HG03159 (cell line): ENCODE results near the gene EXD3.

Source experiments
- ATAC-seq: cut with Tn5 transposase; IDR thresholded peaks from one replicate; pipeline ENCODE4 v1.9.1; 2021; ENCODE audit warnings: mild to moderate bottlenecking, moderate library complexity; ENCODE audit not compliant: unreplicated experiment

The EXD3 gene

DNA sequence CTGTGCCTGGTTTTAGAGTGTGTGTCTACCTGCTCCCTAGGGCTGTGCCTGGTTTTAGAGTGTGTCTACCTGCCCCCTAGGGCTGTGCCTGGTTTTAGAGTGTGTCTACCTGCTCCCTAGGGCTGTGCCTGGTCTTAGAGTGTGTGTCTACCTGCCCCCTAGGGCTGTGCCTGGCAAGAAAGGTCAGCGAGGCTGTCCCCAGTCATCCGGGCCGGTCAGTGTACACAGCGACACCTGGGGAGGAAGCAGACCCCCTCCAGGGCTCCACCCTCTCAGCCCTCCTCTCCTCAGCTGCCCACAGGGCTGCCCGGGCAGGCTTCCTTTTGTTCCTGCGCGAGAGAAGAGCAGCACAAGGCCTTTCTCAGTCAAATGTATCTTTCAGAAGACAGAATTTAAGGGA, 125.0 kb downstream of the EXD3 start:
- ATAC-seq, result no peak

DNA sequence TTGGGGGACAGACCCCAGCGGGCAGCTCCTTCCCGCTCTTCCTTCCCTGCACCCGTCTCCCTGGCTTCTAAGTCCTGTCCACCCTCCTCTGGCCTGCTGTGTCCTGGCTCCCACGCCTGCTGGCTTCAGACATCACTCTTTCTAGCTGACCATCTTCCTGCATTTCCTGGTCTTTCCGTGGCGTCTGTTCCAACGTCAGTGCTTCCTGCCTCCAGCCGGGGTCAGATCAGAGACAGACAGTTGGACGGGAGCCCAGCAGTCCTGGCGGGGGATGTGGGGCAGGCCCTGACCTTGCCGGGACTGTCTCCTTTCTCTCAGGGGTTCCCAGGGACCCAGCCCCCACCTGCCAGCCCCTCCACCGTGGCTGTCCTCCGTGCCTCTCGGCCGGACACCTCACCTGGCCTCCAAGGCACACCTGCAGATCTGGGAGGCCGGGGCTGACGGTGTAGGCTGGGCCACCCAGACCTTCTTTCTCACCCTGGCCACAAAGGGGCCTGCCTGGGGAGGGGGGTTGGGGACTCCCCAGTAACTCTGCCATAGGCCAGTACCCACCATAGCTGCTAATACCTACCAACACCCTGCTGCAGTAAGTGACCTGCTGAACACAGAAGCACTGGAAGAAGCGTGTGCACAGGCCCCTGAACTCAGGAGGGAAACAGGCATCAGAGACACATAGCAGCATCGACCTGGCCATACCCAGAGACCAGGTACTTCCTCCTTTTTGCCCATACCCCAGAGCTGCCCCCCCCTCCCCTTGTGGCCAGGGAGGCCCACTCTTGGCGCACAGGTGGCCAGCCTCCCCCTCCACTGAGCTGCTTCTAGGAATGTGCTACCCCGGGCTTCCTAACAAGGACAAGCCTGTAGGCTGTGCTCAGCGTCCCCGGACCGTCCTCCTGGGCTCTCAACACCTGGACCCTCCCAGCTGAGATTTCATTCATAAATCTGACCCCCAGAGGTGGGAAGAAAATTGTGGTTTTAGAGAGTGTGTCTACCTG, 126.0 kb downstream of the EXD3 start:
- no peak for ATAC-seq

DNA sequence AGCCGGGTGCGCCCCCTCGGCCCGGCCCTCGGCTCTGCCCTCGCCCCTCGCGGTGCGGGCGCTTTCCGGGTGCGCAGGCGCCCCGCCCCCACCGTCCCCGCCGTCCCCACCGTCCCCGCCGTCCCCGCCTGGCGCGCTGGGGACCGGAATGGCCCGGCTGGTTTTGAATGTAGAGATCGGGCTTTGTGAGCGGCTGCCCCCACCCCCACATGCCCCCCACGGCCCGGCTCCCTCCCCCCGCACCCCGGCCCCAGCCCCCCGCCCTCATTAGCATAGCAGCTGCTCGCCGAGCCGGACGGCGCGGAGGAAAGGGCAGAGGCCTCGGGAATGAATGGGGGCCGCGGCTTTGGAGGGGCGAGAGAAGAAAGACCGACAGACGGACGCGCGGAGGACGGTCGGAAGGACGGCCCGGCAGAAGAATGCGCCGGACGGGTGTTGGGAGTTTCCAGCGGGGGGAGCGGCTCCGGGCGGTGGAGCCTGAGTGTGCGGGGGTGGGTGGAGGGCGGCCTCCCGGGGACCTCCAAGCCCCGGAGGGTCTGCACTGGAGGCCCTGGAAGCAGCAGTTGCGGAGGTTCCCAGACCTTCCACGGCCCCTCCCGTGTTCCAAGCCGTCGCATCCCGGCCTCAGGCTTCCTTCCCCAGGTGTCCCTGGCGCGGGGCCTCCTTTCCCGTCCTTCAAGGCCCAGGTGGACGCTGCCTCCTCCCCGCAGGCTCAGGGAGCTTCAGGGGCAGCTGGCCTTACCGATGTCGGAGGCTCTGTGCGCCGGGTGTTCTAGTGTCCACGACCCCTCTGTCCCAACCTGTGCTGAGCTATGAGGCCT, 126.9 kb downstream of the EXD3 start:
- no peak for ATAC-seq

DNA sequence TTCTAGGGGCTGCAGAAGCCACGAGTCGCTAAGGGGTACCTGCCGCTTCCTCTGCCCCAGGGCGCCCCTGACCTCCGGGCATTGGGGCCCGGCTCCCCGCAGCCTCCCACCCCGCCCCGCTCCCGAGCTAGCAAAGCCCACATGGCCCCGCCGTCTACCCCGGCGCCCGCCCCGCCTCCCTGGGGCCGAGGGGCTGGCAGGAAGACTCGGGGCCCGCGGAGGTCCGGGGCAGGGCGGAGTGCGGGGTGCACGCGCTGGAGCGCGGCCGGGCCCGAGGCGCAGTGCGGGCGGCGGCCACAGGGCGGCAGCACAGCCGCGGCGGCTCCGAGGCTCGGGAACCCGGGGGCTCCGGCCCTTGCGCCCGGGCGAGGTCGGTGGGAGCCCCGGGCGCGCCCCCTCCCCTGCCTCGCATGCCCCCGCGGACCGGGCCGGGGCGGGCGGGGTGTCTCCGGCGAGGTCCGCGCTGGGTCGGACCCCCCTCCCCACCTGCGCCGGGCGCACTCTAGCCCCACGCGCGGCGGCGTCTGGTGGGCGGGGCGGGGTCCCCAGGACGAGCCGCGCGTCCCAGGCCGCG, 127.6 kb downstream of the EXD3 start:
- ATAC-seq, result no peak

DNA sequence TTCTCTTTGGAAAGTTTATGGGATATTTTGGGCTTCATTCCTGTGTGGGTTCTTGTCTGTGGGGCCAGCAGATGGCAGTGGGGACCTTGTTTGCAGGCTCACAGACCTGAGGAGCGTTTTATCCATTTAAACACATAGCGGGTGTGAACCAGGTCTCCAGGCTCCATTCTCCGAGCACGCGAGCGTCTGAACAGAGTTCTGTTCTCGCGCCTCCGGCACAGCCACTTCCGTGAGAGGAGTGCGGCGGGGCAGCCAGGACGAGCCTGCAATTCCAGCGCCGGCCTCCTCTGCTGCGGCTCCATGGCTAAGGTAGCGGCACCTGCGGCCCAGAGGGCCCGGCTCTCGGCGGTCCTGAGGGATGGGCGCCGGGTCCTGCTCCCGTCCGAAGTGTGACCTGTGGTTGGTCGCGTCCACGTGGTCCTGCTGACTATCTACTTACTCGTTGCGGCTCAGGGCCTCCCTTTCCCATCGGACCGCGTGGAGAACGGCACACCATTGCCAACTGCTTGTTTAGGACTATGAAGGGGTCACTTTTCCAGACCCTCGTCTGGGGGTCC, 128.2 kb downstream of the EXD3 start:
- ATAC-seq, result no peak

DNA sequence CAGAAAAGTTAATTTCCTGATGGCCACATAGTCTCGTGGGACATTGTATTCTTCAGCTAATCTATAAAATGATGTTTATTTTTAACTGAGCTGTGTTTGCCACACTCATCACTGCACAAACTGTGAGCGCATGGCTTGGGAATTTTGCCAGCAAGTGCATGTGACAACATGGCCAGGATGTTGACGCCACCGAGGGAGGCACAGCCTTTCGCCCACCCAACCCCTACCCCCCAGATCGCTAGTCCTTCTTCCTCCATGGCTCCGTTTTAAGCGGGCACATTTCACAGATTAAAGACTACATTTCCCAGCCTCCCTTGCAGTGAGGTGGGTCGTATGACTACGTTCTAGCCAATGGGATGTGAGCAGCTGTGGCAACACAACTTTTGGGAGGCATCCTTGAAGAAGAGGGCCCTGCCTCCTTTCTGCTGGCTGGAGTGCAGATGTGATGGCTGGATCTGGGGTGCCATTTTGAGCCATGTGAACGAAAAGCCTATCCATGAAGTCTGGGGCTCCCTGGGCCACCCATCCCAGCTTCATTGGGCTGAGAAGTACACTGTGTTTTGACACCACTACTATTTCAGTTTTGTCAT, 128.8 kb downstream of the EXD3 start:
- ATAC-seq, result no peak

DNA sequence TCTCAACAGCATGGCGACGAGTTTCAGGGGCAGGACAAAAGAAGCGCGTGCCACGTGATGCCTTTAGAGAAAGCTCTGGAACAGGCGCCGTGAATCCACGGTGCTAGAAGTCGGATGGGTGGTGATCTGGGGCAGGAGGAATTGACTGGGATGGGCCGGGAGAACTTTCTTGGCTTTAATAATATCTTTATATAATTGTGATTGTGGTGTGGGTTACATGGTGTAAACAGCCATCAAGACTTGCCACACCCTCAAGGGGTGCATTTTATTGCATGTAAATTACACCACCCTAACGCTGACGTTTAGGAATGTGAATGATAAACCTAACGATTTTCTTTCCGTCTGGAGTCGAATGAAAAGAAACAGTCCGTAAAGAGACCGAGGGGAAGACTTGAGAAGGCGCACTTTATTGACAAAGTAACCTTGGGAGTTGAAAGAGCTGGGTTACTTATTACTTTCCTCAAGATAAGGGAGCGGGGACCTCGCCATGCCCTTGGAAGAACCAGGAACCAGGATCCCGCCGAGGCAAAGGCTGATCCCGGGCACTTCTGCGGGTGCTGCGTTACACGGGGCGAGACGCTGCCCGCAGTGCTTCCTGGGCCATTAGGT, 129.4 kb downstream of the EXD3 start:
- no peak for ATAC-seq

DNA sequence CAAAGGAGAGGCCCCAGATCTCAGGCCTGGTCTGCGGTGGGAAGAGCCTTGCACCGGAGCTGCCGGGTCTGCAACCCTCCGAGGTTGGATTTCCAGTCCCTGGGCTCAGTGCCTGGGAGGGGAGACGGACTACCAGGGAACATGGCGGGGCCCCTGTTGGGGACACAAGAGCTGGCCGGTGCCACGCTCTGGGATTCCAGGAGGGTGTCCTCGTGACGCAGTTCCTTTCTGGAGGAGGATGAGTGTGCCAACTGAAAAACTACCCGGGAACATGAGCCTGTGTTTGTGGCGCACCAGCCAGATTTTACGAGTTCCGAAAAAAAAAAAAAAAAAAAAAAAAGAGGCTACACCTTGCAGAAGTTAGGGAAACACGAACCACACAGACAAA, 129.9 kb downstream of the EXD3 start:
- no peak for ATAC-seq

DNA sequence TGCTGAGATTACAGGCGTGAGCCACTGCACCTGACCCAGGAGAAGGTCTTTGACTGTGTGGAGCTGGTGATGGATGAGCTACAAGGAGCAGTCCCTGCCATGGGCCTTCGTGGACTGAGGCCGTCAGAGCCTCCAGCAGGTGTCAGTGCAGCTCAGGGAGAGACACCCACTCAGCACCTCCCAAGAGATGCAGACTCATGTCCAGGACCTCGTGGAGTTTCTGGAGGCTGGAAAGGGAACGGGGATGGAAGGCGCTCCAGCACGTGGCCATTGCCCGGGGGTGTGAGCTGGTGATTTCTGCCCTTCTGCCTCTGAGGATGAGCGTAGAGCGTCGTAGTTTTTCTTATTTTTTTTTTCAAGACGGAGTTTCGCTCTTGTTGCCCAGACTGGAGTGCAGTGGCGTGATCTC, 136.0 kb downstream of the EXD3 start:
- ATAC-seq, result no peak

DNA sequence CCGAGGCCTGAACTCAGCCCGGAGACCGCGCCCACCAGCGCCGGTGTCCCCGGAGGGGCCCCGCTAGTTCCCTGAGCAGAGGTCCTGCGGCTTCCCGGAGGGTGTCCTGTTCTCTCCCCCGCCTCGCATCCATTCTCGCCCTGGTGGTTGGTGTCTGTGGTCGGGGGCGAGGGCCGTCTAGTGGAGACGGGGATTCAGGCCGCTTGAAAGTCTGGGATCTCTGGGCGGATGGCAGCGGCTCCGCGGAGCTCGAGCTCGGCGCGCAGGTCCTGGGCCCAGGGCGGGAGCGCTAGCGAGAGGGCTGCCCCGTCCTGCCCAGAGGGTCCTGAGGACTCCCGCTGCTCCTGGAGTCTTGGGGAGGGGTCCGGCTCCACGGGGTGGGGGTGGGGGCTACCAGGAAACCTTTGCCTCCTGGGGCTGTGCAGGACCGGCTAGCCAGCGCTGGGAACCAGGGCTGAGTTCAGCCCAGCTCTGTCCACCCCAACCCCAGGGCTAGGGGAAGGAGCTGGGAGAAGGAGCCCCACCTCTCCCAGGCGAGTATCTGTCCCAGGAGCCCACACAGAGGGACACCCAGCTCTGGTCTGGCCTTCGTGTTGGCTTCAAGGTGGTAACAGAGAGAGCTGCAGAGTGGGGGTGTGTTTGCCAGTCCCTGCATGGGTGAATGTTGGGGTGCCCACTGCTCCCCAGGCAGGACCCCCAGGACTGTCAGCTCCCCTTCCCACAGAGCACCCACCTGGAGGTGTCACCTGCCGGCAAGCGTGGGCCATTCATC, 141.4 kb downstream of the EXD3 start:
- ATAC-seq, result no peak

DNA sequence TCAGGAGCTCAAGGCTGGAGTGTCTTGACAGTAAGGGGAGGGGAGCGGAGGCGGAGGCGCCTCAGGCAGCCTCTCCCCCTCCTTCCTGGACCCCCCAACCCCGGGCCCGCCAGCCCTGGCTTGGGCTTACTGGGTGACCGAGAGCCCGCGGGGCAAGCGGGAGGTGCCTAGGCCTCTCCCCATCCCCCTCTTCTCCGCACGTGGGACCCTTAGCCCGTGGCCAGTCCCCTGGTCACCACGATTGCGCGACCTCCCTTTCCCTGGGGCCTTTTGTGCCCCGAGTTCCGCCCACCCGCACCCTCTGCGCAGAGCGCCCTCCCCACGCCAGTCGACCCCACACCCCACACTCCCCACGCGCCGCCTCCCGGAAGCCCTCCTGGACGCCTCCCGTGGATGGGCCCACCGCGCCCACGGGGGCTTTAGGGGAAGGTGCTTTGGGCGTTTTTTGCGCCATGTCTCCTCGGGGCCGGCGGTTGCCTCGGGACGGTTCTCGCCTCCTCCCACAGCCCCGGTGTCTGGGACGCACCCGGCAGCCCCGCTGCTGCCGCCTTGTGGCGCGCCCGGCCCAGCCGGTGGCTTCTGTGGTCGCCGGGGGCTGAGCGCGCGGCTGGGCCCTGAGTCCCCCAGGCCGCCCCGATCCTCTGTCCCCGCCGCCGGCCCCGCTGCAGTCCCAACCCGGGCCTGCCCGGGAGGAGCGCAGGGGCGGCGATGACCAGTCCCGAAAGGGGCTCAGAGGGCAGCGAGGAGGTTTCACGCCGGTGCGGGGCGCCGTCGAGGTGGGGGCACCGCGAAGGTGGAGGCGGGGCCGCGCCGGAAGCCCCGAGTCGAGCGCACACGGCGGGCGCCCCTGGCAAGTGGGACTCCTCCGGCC, 142.3 kb downstream of the EXD3 start:
- no peak for ATAC-seq

DNA sequence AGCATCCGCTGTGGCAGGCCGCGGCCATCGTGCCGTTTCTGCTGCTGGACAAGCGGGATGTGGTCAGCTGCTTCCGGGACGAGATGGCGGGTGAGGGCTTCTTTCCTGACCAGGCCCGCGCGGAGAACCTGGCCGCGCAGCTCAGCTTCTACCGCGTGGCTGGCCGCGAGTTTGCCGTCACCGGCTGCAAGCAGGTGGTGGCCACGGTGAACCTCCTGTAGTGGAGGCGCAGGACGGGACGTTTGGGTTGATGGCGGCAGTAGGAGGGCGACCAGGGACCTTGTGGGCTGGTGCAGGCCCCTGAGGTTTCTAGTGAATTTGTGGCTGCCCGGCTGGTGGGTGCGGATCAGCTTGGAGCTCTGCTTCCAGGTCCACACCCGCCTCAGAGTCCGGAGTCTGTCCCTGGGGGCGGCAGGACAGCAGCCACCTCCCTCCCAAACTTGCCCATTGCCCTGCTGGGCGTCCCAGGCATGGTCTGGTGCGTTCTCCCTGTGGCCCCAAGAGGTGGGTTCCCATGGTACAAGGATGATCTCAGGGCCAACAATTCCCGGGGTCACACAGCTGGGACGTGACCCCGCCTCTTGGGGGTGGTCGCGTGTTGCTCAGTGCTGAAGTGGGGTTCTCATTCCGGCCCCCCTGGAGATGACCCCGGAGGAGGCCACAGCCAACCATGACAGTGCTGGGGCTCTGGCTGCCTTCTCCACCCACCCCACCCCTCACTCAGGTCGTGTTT, 143.1 kb downstream of the EXD3 start:
- no peak for ATAC-seq

DNA sequence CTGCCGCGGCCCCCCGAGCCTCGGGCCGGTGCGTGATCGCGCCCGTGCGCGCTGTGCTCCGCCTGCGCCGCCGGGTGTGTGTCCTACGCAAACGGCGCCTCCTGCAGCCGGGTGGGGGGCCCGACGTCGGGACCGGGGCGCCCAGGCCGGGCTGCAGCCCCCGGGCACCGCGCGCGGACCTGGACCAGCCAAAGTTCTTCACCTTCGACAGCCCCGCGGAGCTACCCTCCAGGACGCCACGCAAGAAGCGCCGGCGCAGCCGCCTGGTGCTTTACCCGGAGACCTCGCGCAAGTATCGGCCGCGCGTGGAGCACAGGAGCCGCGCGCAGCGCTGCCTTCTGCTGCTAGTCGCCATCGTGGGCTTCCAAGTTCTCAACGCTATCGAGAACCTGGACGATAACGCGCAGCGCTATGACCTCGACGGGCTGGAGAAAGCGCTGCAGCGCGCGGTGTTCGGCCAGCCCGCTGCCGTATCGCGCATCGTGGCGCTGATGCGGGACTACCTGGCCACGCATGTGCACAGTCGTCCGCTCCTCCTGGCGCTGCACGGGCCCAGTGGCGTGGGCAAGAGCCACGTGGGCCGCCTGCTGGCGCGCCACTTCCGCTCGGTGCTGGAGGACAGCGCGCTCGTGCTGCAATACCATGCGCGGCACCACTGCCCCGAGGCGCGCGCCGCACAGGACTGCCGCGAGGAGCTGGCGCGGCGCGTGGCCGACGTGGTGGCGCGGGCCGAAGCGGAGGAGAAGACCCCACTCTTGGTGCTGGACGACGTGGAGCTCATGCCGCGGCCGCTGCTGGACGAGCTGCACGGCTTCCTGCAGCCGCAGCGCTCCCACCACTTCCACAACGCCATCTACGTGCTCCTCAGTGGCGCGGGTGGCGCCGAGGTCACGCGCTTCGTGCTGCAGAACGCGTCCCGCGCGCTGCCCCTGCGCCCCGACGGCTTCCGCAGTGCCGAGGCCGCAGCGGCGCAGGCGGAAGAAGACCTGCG, 143.9 kb downstream of the EXD3 start:
- ATAC-seq, result no peak

DNA sequence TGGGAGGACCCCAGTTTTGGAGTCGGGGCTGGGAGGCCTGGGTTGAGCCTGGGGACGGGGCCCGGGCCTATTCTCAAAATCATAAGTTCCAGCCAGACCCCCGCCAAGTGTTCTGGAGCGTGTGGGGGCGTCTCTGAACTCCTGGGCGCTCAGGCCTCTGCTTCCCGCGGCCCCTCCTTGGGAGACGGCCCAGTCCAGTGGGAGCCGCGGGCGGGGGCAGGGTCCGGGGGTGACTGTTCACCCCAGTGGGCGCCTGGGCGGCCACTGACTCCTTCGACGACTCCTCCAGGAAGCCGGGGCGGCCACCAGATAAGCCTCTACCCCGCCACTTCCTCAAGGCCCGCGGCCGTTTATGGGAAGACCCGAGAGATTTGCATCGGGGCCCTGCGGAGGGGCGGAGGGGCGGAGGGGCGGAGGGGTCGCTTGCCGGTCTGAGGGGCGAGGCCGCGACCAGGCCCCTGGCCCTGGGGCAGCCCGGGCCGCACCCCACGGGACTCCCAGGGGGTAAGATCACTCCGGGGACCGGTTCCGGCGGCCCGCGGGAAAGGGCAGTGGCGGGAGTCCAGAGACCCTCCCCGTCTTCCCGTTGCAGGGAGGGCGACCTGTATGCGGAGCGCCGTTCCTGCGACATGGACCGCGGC, 144.8 kb downstream of the EXD3 start:
- ATAC-seq, result no peak

DNA sequence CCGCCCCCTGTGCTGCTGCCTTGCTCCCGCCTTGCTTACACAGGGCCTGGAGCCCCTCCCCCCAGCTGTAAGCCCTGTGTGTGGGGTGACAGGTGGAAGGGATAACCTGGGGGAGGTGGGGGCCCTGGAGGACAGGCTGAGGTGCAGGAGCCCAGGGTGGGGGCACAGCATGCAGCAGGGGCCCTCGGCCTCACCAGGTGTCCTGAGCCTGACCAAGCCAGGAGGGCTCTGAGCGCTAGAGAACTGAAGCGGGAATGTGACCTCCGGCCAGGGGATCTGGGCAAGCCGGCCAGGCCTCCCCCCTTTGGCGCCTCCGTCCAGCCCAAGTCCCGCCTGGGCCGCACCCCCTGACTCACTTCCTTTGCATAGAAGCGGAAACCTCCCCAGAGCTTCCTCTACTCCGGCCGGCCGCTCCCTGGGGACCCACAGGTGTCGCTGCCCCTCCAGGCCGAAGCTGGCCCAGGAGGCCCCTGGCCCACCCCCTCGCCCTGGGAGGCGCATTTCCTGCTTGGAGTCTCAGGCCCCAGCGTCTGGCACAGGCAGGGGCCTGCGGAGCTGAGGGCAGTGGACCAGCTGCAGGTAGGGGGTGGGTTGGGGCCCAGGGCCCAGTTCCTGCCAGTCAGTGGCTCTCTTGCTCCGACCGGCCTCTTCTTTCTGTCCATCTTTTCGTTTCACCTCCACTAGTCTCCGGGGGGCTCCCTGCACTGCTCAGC, 145.5 kb downstream of the EXD3 start, which contains the start of gene TOR4A:
TSS of gene TOR4A (plus strand) at position 398 of the 713 bp plus-strand sequence. CDS start 964 bp downstream, outside the sequence.
- peak; percentile 67 for ATAC-seq
